ENCODE data around the gene CSNK1A1. TPM values are rescaled to one million over a fixed set of nuclear protein-coding genes. Genes with fewer than 3 reads are reported as not detected.
"Not testable (repeated sequence)": the region's sequence is repeated elsewhere in the genome, so short reads cannot be mapped to it uniquely, and the experiment has no call there.

Gene CSNK1A1
- total RNA-seq, 1 donor from 2014 or later: 176 TPM

DNA sequence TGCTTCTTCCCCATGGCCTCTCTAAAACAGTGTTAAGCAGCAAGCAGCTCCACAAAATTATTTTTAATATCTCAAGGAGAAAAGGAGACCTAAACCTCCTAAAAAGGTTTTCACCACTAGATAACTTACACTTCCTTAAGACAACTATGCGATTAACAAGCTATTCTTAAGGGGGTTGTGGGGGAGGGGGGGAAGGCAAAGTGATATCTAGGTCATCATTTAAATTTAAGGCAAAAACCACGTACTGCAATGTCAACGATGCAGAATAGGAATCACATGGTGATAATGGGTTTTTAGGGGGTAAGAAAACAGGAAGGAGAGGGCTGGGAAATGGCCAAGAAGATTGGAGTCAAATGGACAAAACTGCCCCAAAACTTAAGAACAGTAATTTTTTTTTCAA, 32.6 kb downstream of the CSNK1A1 start:
- DNase-seq (ENCODE audit: low read depth): no peak
- TF ChIP-seq, protein P1, sequence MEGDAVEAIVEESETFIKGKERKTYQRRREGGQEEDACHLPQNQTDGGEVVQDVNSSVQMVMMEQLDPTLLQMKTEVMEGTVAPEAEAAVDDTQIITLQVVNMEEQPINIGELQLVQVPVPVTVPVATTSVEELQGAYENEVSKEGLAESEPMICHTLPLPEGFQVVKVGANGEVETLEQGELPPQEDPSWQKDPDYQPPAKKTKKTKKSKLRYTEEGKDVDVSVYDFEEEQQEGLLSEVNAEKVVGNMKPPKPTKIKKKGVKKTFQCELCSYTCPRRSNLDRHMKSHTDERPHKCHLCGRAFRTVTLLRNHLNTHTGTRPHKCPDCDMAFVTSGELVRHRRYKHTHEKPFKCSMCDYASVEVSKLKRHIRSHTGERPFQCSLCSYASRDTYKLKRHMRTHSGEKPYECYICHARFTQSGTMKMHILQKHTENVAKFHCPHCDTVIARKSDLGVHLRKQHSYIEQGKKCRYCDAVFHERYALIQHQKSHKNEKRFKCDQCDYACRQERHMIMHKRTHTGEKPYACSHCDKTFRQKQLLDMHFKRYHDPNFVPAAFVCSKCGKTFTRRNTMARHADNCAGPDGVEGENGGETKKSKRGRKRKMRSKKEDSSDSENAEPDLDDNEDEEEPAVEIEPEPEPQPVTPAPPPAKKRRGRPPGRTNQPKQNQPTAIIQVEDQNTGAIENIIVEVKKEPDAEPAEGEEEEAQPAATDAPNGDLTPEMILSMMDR (conservative IDR thresholded peaks at IDR 0.05; ENCODE audit: low read depth, low read length): no peak
- H3K4me3 ChIP-seq (ENCODE audit: low read depth, low read length): no peak overlapping the region

DNA sequence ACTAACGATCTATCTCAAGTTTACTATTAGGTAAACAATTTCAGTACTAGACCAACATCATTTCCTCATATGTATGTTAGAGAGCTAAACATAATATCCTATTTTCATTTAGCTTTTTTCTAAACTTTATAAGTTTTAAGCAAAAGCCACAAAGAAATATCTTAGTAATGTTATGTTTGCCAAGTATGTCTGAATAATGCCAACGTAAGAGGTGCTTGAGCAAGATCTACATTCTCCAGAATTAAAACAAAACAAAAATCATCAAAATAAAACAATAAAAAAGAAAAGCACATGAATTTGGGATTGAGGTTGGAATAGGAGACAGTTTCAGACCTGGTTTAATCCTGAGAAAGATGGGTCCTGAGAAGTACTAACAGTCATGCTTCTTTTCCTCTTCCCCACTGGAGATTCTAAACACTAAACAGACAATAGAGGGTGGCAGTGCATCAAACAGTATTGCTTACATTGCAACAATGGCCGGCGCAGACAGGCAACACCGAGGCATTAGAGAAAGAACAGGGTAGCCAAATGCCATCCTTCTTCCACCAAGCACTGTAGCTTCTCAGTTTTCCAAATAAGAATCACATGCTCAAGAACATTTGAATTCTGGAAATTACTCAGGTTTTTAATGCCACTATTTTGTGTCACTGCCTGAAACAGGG, 33.6 kb downstream of the CSNK1A1 start:
- TF ChIP-seq, protein P1 (conservative IDR thresholded peaks at IDR 0.05; ENCODE audit: low read depth, low read length): no peak
- DNase-seq (ENCODE audit: low read depth): no peak
- H3K4me3 ChIP-seq (ENCODE audit: low read depth, low read length): no peak overlapping the region

DNA sequence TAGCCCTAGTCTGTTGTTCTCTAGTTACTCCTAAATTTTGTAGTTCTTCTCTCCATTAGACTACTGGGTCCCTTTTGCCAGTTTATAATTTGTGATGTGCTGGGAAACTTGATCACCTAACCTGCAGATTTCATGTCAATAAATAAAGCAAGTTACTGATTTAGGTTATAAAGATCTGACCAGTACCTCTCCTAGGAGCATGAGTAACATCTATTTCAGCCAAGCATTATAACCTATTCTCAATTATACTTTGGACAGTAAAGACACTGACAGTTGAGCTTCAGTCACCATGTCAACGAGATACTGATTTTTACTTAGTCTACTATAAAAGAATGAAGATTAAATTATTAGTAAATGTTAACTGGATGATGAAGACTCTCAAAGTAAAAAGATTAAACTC, 36.7 kb downstream of the CSNK1A1 start:
- no peak overlapping the region for H3K4me3 ChIP-seq (ENCODE audit: low read depth, low read length)
- TF ChIP-seq, protein P1 (conservative IDR thresholded peaks at IDR 0.05; ENCODE audit: low read depth, low read length): no peak
- DNase-seq (ENCODE audit: low read depth): no peak

DNA sequence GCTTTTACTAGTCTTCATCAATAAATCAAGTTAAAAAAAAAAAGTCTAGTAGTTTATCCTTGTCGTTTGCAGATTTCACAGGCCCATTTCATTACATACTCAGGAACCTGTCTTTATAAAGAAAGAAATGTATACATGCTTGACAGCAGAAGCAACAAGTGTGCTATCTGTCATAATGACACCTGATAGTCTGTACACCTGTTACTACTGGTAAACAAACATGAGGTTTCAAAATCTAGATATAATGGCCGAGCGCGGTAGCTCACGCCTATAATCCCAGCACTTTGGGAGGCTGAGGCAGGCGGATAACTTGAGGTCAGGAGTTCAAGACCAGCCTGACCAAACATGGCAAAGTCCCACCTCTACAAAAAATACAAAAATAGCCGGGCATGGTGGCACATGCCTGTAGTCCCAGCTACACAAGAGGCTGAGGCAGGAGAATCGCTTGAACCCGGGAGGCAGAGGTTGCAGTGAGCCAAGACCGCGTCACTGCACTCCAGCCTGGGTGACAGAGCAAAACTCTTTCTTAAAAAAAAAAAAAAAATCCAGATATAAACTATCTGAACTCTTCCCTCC, 37.8 kb downstream of the CSNK1A1 start:
- DNase-seq (ENCODE audit: low read depth); H3K4me3 ChIP-seq (ENCODE audit: low read depth, low read length): not testable (repeated sequence)

DNA sequence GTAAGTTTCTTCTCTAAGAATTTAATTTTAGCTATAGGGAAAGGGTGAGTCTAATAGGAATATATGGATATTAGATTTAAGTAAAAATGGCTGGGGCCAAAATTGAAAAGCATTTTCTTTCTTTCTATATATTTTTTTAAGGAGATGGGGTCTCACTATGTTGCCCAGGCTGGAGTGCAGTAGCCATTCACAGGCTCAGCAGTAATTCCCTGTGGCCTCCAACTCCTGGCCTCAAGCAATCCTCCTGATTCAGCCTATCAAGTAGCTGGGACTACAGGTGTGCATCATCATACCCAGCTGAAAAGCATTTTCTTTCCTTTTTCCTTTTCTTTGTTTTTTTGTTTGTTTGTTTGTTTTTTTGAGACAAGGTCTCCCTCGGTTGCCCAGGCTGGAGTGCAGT, 41.1 kb downstream of the CSNK1A1 start:
- TF ChIP-seq, protein P1 (conservative IDR thresholded peaks at IDR 0.05; ENCODE audit: low read depth, low read length): no peak
- no peak overlapping the region for H3K4me3 ChIP-seq (ENCODE audit: low read depth, low read length)
- no peak for DNase-seq (ENCODE audit: low read depth)

DNA sequence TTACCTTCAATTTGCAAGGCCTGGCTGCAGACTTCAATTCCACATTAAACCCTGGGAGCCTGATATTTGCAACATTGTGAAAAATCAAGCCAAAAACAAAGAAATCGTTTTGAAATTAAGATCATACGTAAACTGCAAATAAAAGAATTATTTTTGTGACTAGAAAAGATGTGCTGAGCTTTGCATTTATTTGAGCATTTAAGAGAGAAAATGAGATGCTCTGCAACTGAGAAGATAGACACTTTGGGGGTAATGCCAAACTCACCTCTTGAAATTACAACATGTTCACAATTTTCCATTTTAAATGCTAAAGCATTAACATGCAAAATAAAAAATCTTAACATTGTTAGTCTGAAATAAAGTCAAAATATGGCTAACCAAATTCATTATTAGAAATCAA, 46.6 kb downstream of the CSNK1A1 start:
- TF ChIP-seq, protein P1 (conservative IDR thresholded peaks at IDR 0.05; ENCODE audit: low read depth, low read length): no peak
- H3K4me3 ChIP-seq (ENCODE audit: low read depth, low read length): no peak overlapping the region
- no peak for DNase-seq (ENCODE audit: low read depth)

DNA sequence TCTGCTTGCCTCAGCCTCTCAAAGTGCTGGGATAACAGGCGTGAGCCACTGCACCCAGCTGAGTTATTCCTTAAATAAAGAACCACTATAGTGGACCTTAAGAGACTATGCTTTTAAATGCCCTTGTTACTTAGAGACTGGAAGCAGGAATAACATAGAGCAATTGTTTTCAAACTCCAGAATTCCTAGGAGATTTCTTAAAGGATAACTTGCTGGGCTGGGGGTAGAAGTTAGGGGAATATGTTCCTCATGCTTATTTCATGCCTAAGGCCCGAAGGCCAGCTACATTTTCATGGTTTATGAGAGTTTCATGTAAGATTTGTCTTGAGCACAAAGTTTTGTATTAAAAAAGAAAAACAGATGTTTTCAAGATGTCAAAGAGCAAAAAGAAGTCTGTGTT, 48.2 kb downstream of the CSNK1A1 start:
- H3K4me3 ChIP-seq (ENCODE audit: low read depth, low read length): no peak overlapping the region
- TF ChIP-seq, protein P1 (conservative IDR thresholded peaks at IDR 0.05; ENCODE audit: low read depth, low read length): no peak
- no peak for DNase-seq (ENCODE audit: low read depth)
